ENCODE measurements around the gene STPG4.

STPG4 gene

GRCh38 chr2:47038656-47039488 lies 116.2 kb downstream of the STPG4 start:
- H3K27me3 ChIP-seq (replicated peaks; ENCODE audit: control insufficient read depth, insufficient read depth, low read length): no peaks in the 10 kb centered on the region
- no peak for TF ChIP-seq CTCF (IDR thresholded peaks at IDR 0.05; ENCODE audit: insufficient read depth, low read length, poor library complexity, severe bottlenecking)
- no peak overlapping the region for H3K4me3 ChIP-seq (replicated peaks; ENCODE audit: low read depth, low read length)
- no peak for DNase-seq (ENCODE audit: extremely low read depth, insufficient read length)
- H3K36me3 ChIP-seq (ENCODE audit: control insufficient read depth, insufficient read depth, low read length): peaks cover 21% of the 10 kb centered on the region

- Histone ChIP-seq H3K4me3 (replicated peaks; ENCODE audit: low read depth, low read length) (no peak overlapping the region), H3K36me3 (ENCODE audit: control insufficient read depth, insufficient read depth, low read length) (peaks cover 21% of the 10 kb centered on the region), H3K27me3 (replicated peaks; ENCODE audit: control insufficient read depth, insufficient read depth, low read length) (no peaks in the 10 kb centered on the region)
- no peak for TF ChIP-seq CTCF (IDR thresholded peaks at IDR 0.05; ENCODE audit: insufficient read depth, low read length, poor library complexity, severe bottlenecking)
- DNase-seq (ENCODE audit: extremely low read depth, insufficient read length): no peak
Measured at GRCh38 chr2:47037678-47038077, 117.4 kb downstream of the STPG4 start.

All from GM06990 (cell line).